Adipose tissue (tissue), 3 donors: ENCODE results near the gene CDS2. TPM values are rescaled to one million over a fixed set of nuclear protein-coding genes. Genes with fewer than 3 reads are reported as not detected.

ENCODE experiments used
- H3K27ac ChIP-seq: one replicate; pipeline ENCODE4 v1.5.1; 2013; ENCODE audit warnings: low read depth, low read length
- WGBS, 3 donors: extraction: QIAGEN DNeasy Blood & Tissue Kit; methylation state at CpG; one replicate each; pipeline ENCODE4 v1.1.7; 2013; 5-methylcytosine and 5-hydroxymethylcytosine counted together
- polyA plus RNA-seq, 3 donors: library from polyadenylated mRNA; stranded (reverse); fragments of 200-250 nt; gene quantifications; one replicate each; pipeline ENCODE4 v1.2.3, GENCODE V29; 2013
- donor health status: healthy with polysubstance abuse.
- donor health status: Bipolar disorder and iron deficiency.
- donor health status: healthy.

The CDS2 gene
- polyA plus RNA-seq, 3 donors = 7.1 to 14.8 (median 10.7) TPM

DNA sequence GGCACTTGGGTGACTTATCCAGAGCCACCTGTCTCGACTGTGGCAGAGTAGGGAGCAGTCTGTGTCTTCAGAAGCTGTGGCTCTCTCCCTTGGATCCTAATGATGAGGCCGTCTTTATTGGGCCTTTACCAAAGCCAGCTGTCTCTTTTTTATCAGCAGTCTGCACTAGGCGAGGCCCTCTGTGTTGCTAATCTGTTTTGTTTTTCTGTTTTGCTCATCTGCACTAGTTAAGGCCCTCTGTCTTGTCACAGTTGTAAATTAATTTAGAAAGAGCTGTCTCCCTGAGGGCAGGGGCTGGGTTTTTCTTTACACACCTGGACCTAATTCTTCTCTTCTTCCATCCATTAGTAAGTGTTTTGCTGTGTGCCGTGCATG is 45.0 kb downstream of the CDS2 start:
- no peak overlapping the region for H3K27ac ChIP-seq
- 55 to 86% (median 74%) methylated on average over 4 of the region's 4 CpGs for WGBS, 3 donors

GRCh38 chr20:5172167-5172601 is 45.4 kb downstream of the CDS2 start:
- WGBS, 3 donors = 70 to 83% (median 79%) methylated on average over 8 of the region's 8 CpGs
- H3K27ac ChIP-seq = no peak overlapping the region

DNA sequence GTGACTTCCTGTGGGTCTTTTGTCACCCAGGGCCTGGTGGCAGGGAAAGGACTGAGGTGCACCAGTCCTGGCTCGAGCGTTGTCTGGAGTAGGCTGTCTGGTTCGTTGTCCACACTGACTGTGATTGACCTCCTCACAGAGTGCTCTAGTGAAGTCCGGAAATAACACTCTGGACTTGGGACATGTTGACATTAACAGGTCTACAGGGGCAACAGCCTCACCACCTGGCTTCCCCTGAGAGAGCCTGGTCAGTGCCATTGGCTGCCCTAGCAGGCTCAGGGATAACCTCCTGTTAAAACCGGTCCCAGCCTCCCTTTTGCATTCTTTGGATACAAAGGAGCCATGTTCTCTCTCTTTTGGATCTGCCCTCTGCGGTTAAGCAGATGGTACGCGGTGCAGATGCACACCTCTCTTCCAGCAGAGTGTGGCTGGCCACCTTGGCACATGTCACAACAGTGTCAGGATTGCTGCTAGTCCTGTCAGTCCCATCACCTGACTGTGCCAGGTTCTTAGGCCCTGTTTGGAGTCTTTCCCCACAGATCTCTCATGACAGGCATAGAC is 46.2 kb downstream of the CDS2 start:
- no peak overlapping the region for H3K27ac ChIP-seq
- 87 to 94% (median 89%) methylated on average over 8 of the region's 8 CpGs for WGBS, 3 donors

GRCh38 chr20:5173751-5174150 is 46.9 kb downstream of the CDS2 start:
- WGBS, 3 donors = 53 to 79% (median 57%) methylated on average over 4 of the region's 4 CpGs
- no peak overlapping the region for H3K27ac ChIP-seq

GRCh38 chr20:5177071-5177470 is 50.3 kb downstream of the CDS2 start:
- WGBS, 3 donors = 74 to 90% (median 85%) methylated on average over 6 of the region's 6 CpGs
- H3K27ac ChIP-seq = no peak overlapping the region

DNA sequence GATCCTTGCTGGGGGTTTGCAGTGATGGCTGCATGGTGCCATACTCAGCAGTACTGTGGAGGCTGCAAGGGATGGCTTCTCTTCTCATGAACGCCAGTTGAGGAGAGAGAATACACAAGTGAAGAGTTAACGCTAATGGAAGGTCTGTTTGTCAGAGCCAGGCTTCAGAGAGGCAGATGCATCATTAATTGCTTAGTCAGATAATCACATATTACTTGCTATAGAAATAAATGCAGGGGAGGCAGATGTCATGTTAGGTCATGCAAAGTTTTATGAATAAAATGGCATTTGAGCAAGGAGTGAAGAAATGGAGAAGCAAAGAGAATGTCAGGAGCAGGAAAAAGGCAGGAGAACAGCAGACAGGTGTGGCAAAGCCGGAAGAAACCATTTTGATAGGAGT is 51.2 kb downstream of the CDS2 start:
- H3K27ac ChIP-seq = no peak overlapping the region
- 78 to 88% (median 84%) methylated on average over 3 of the region's 3 CpGs for WGBS, 3 donors

DNA sequence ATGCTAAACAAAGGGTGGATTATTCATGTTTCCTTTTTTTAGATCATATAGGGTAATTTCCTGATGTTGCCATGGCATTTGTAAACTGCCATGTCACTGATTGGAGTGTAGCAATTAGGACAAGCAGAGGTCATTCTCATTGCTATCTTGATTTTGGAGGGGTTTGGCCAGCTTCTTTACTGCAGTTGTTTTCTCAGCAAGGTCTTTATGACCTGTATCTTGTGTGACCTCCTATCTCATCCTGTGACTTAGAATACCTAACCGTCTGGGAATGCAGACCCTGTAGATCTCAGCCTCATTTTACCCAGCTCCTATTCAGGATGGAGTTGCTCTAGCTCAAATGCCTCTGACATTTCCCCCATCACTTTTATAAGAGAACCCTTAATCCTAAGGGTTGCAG is 53.6 kb downstream of the CDS2 start:
- WGBS, 3 donors = 77 to 84% (median 80%) methylated on average over 1 of the region's 1 CpG
- no peak overlapping the region for H3K27ac ChIP-seq

DNA sequence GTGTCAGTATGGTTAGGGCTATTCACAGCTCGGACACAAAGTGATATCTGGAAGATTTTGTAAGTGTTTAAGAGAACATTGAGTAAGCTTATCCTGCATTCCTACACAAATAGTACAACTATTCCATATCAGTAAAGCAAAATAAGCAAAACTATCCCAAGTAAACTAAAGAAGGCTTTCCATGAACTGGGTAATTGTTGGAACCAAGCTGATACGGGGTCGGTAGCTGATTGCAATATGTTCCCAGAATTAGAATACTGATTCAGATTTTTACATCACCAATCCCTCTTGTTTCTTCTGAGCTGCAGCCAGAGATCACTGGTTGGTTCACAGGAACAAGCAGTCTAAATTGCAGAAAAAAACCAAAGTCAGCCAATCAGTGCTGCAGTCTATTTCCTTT is 54.1 kb downstream of the CDS2 start:
- no peak overlapping the region for H3K27ac ChIP-seq
- 69 to 84% (median 82%) methylated on average over 3 of the region's 3 CpGs for WGBS, 3 donors

GRCh38 chr20:5181492-5181891 is 54.7 kb downstream of the CDS2 start:
- 69 to 91% (median 90%) methylated on average over 2 of the region's 2 CpGs for WGBS, 3 donors
- H3K27ac ChIP-seq = no peak overlapping the region

GRCh38 chr20:5181958-5182357 is 55.1 kb downstream of the CDS2 start:
- H3K27ac ChIP-seq = no peak overlapping the region

DNA sequence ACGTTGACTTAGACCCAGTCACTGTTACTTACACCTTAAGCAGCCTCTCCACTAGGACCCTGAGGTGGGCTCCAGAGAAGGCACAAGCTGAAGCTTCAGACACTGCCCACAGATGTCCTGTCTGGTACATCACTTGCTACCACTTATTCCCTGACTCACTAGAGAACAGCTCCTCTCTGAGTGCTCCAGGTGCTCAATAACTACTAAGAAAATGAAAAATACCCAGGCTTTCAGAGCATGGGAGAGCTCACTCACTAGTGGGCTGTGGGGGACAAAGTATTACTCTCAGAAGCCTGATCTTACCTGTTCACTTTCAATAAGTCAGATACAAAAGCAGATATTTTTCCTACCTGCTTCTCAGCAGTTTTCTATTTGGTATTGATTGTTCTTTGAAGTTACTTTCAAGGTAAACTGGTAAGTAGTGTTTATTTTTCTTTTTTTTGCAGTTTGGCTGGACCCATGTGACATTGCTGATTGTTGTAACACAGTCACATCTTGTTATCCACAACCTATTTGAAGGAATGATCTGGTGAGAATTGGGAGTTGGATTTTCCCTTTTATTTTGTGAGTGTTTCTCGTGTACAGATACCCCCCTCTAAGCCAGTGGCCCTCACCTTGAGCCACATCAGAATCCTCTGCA is 55.9 kb downstream of the CDS2 start:
- no peak overlapping the region for H3K27ac ChIP-seq
- 58 to 93% (median 92%) methylated on average over 2 of the region's 2 CpGs for WGBS, 3 donors

- 84 to 93% (median 93%) methylated on average over 13 of the region's 13 CpGs for WGBS, 3 donors
- H3K27ac ChIP-seq = no peak overlapping the region
Observed at GRCh38 chr20:5183731-5184474, 57.1 kb downstream of the CDS2 start.

DNA sequence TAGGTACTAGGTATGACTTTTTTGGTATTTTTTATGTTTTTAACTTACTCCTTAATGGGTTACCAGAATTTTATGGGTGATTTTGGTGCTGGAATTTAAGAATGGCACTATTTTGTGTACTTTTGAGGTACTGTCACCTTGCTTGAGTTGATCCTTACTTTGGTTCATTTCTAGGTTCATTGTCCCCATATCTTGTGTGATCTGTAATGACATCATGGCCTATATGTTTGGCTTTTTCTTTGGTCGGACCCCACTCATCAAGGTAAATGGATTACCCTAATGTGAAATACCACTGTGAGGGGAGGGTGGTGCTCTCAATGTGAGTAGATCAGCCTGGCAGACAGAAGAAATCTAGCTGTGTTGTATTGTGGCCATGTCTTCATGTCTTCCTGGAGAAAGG is 57.9 kb downstream of the CDS2 start:
- WGBS, 3 donors = 86 to 92% (median 90%) methylated on average over 1 of the region's 1 CpG
- H3K27ac ChIP-seq = no peak overlapping the region

GRCh38 chr20:5187122-5187521 is 60.3 kb downstream of the CDS2 start:
- no peak overlapping the region for H3K27ac ChIP-seq
- WGBS, 3 donors = 86 to 95% (median 92%) methylated on average over 3 of the region's 3 CpGs

- 81 to 87% (median 86%) methylated on average over 7 of the region's 7 CpGs for WGBS, 3 donors
- no peak overlapping the region for H3K27ac ChIP-seq
Observed at GRCh38 chr20:5188736-5189135, 61.9 kb downstream of the CDS2 start.

GRCh38 chr20:5189917-5190316 is 63.1 kb downstream of the CDS2 start:
- WGBS, 3 donors = 93 to 95% (median 93%) methylated on average over 6 of the region's 6 CpGs
- no peak overlapping the region for H3K27ac ChIP-seq

- 89 to 94% (median 93%) methylated on average over 3 of the region's 3 CpGs for WGBS, 3 donors
- no peak overlapping the region for H3K27ac ChIP-seq
Observed at GRCh38 chr20:5190444-5190843, 63.6 kb downstream of the CDS2 start.

GRCh38 chr20:5191829-5192569 is 65.2 kb downstream of the CDS2 start:
- no peak overlapping the region for H3K27ac ChIP-seq
- WGBS, 3 donors = 31 to 61% (median 40%) methylated on average over 9 of the region's 9 CpGs
